OCI-LY3 (cell line): ENCODE measurements around the gene JOSD1.
A peak's percentile ranks its signal among the peaks of the same experiment; 100 is the strongest.

Experiments
- EZH2phosphoT487 ChIP-seq: fragments of 200-600 bp; shearing (Covaris generic); IDR thresholded peaks from 2 replicates; pipeline ENCODE4 v1.6.1; 2018; ENCODE audit warnings: antibody characterized with exemption, mixed run types, low read depth
- TF ChIP-seq, protein P1 (sequence below): fragments of 200-600, 300-600 bp; sonication (generic); IDR thresholded peaks from 2 replicates; pipeline ENCODE4 v1.5.1; 2014; ENCODE audit warnings: antibody characterized with exemption, low read length, low read depth

DNA sequence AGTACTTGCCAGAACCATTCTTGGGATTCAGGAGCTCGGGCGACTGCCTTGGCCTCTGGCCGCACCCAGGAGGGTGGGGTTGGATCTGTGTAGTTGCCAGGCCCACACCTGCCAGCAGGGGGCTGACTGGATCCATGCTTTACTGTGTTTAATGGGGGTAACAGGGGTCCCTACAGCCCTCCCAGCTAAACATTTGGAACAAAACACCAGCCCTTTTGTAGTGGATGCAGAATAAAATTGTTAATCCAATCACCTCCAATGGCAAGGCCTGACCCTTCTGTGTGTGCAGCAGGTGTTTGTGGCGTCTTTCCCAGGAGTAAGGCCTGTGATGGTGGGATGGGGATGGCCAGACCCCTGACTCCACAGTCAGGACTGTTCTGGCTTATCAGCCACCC is 32.6 kb upstream of the JOSD1 start:
- TF ChIP-seq, protein P1, sequence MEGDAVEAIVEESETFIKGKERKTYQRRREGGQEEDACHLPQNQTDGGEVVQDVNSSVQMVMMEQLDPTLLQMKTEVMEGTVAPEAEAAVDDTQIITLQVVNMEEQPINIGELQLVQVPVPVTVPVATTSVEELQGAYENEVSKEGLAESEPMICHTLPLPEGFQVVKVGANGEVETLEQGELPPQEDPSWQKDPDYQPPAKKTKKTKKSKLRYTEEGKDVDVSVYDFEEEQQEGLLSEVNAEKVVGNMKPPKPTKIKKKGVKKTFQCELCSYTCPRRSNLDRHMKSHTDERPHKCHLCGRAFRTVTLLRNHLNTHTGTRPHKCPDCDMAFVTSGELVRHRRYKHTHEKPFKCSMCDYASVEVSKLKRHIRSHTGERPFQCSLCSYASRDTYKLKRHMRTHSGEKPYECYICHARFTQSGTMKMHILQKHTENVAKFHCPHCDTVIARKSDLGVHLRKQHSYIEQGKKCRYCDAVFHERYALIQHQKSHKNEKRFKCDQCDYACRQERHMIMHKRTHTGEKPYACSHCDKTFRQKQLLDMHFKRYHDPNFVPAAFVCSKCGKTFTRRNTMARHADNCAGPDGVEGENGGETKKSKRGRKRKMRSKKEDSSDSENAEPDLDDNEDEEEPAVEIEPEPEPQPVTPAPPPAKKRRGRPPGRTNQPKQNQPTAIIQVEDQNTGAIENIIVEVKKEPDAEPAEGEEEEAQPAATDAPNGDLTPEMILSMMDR = peak; percentile 73
- TF ChIP-seq EZH2phosphoT487 = no peak
